ENCODE data around the gene PITPNC1.

DNA sequence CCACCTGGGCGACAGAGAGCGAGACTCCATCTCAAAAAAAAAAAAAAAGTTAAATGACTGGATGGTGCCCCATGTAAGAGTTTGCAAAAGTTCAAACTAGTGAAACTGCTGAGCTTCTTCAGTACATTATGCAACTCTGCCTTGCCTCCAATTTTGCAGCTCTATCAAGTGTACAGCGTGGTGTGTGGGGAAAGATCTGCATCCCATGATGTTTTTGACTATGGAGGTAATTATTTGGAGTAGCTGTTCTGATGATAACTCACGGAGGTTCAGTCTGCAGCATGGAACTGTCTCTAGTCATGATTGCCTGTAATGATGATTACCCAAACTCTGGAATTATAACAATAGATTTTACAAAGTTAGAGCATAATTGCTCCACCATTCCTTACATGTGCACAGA lies 149.6 kb downstream of the PITPNC1 start:
- TF ChIP-seq, protein P1, sequence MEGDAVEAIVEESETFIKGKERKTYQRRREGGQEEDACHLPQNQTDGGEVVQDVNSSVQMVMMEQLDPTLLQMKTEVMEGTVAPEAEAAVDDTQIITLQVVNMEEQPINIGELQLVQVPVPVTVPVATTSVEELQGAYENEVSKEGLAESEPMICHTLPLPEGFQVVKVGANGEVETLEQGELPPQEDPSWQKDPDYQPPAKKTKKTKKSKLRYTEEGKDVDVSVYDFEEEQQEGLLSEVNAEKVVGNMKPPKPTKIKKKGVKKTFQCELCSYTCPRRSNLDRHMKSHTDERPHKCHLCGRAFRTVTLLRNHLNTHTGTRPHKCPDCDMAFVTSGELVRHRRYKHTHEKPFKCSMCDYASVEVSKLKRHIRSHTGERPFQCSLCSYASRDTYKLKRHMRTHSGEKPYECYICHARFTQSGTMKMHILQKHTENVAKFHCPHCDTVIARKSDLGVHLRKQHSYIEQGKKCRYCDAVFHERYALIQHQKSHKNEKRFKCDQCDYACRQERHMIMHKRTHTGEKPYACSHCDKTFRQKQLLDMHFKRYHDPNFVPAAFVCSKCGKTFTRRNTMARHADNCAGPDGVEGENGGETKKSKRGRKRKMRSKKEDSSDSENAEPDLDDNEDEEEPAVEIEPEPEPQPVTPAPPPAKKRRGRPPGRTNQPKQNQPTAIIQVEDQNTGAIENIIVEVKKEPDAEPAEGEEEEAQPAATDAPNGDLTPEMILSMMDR (IDR thresholded peaks at IDR 0.05): no peak
- TF ChIP-seq POLR2A (IDR thresholded peaks at IDR 0.05) (no peak), POLR2AphosphoS5 (IDR thresholded peaks at IDR 0.05) (no peak), EP300 (IDR thresholded peaks at IDR 0.05) (no peak)

All from suprapubic skin (tissue), 4 donors.